HCT116 (cell line): Measurements from ENCODE around the gene ZNF20. TPM values are rescaled to one million over a fixed set of nuclear protein-coding genes. Genes with fewer than 3 reads are reported as not detected.

Source experiments
- ATAC-seq: fragments of 200-7000 bp; cut with Tn5 transposase; 2 replicates; pipeline ENCODE4 v1.9.1; 2020; ENCODE audit warnings: mild to moderate bottlenecking, moderate library complexity
- BruUV-seq: library from RNA; stranded (reverse); fragments of 400-500 nt; replicated peaks from 2 replicates; lab custom pipeline; 2021; lab: Mats Ljungman, UMichigan
- CTCF ChIA-PET: fragments of 300-600 bp; sonication (Branson Sonifier 250); formaldehyde crosslinking; loops from one replicate; lab custom pipeline; 2021; ENCODE audit warnings: antibody characterized with exemption; lab: Charles Lee
- POLR2A ChIA-PET: fragments of 300-600, 350-600 bp; sonication (Branson Sonifier 250); formaldehyde crosslinking; loops from one replicate; lab custom pipeline; 2021; ENCODE audit warnings: antibody characterized with exemption; lab: Charles Lee
- RAD21 ChIA-PET, 2 experiments: fragments of 300-600 bp; sonication (Branson Sonifier 250); formaldehyde crosslinking; loops; one replicate each; lab custom pipeline; 2023; ENCODE audit warnings: low total read pairs in 2 of 2; ENCODE audit not compliant: uncharacterized antibody in 2 of 2, unreplicated experiment in 2 of 2, low non-redundant PET in 1 of 2; lab: Charles Lee
- DNase-seq: peaks from one replicate; pipeline ENCODE4 v3.0.0-alpha.2; 2010; ENCODE audit warnings: low read depth, low spot score
- H2AFZ ChIP-seq: fragments of 200-600 bp; shearing (Covaris generic), sonication (generic); 2 replicates; pipeline ENCODE4 v1.6.1; 2017; ENCODE audit warnings: low read depth, mixed run types, mixed read lengths, antibody characterized with exemption, low read length; ENCODE audit not compliant: poor library complexity, severe bottlenecking
- H3K27ac ChIP-seq: 2 replicates; pipeline ENCODE4 v1.5.1; 2012; ENCODE audit warnings: low read depth, low read length
- H3K27me3 ChIP-seq: fragments of 200-600 bp; sonication (generic); 2 replicates; pipeline ENCODE4 v1.6.1; 2016; ENCODE audit warnings: mixed run types, low read length, mixed read lengths; ENCODE audit not compliant: insufficient read depth
- H3K36me3 ChIP-seq, 2 experiments: fragments of 200-500 bp in 1 of 2; fragments of 200-600 bp in 1 of 2; sonication (Bioruptor generic) in 1 of 2; sonication (generic) in 1 of 2; 2 replicates each; pipeline versions ENCODE4 v1.5.1 to v1.6.1; 2014 to 2016; ENCODE audit warnings: low read length in 2 of 2, inconsistent platforms in 1 of 2, mixed read lengths in 1 of 2, mixed run types in 1 of 2; ENCODE audit not compliant: insufficient read depth in 2 of 2, control insufficient read depth in 1 of 2
- H3K4me1 ChIP-seq, 2 experiments: fragments of 200-600 bp in 1 of 2; sonication (generic) in 1 of 2; 2 replicates each; pipeline versions ENCODE4 v1.5.1 to v1.6.1; 2012 to 2017; ENCODE audit warnings: low read length in 2 of 2, inconsistent platforms in 1 of 2, mild to moderate bottlenecking in 1 of 2, mixed read lengths in 1 of 2, mixed run types in 1 of 2, moderate library complexity in 1 of 2; ENCODE audit not compliant: insufficient read depth in 2 of 2, control insufficient read depth in 1 of 2
- H3K4me2 ChIP-seq: fragments of 200-600 bp; sonication (generic); 2 replicates; pipeline ENCODE4 v1.6.1; 2017; ENCODE audit warnings: mixed run types, low read length, mixed read lengths
- H3K4me3 ChIP-seq, 2 experiments: fragments of 200-600 bp in 1 of 2; sonication (generic) in 1 of 2; replicated peaks in 1 of 2; 2 replicates each; pipeline ENCODE4 v1.5.1; 2011 to 2016; ENCODE audit warnings: low read length in 2 of 2, control low read depth in 1 of 2, low read depth in 1 of 2, mild to moderate bottlenecking in 1 of 2, mixed read lengths in 1 of 2, mixed run types in 1 of 2
- H3K79me2 ChIP-seq: fragments of 200-600 bp; sonication (generic); 2 replicates; pipeline ENCODE4 v1.6.1; 2017; ENCODE audit warnings: mild to moderate bottlenecking, mixed run types, low read length, moderate library complexity, mixed read lengths; ENCODE audit not compliant: insufficient read depth
- H3K9ac ChIP-seq: fragments of 200-600 bp; sonication (generic); 2 replicates; pipeline ENCODE4 v1.6.1; 2016; ENCODE audit warnings: low read length, mixed read lengths
- H3K9me2 ChIP-seq: fragments of 200-600 bp; sonication (generic), shearing (Covaris generic); 2 replicates; pipeline ENCODE4 v1.6.1; 2017; ENCODE audit warnings: mixed run types, mild to moderate bottlenecking, moderate library complexity; ENCODE audit not compliant: insufficient read depth
- H3K9me3 ChIP-seq, 2 experiments: fragments of 200-500 bp in 1 of 2; fragments of 200-600 bp in 1 of 2; sonication (Bioruptor generic) in 1 of 2; sonication (generic) in 1 of 2; 2 replicates each; pipeline ENCODE4 v1.6.1; 2014 to 2017; ENCODE audit warnings: low read length in 2 of 2, mixed read lengths in 2 of 2, inconsistent platforms in 1 of 2, low read depth in 1 of 2, mild to moderate bottlenecking in 1 of 2, mixed run types in 1 of 2, moderate library complexity in 1 of 2; ENCODE audit not compliant: control insufficient read depth in 1 of 2, insufficient read depth in 1 of 2
- H4K20me1 ChIP-seq: fragments of 200-600 bp; sonication (generic), shearing (Covaris generic); 2 replicates; pipeline ENCODE4 v1.6.1; 2017; ENCODE audit warnings: mixed run types, mild to moderate bottlenecking, moderate library complexity; ENCODE audit not compliant: insufficient read depth
- CBX3 ChIP-seq: IDR thresholded peaks from 2 replicates; pipeline ENCODE4 v1.6.1; 2012; ENCODE audit warnings: low read depth
- CEBPB ChIP-seq: IDR thresholded peaks from 2 replicates; pipeline ENCODE4 v1.6.1; 2012; ENCODE audit warnings: low read depth
- ELF1 ChIP-seq: IDR thresholded peaks from 2 replicates; pipeline ENCODE4 v1.6.1; 2012; ENCODE audit warnings: low read depth, borderline replicate concordance
- EZH2phosphoT487 ChIP-seq: fragments of 200-600 bp; IDR thresholded peaks from 2 replicates; pipeline ENCODE4 v1.6.1; 2018; ENCODE audit warnings: antibody characterized with exemption, borderline replicate concordance
- JUND ChIP-seq: IDR thresholded peaks from 2 replicates; pipeline ENCODE4 v1.6.1; 2012
- POLR2A ChIP-seq: IDR thresholded peaks from 2 replicates; pipeline ENCODE4 v1.7.0; 2011; ENCODE audit warnings: borderline replicate concordance; ENCODE audit not compliant: insufficient read depth, insufficient read length; ENCODE audit errors: extremely low read depth
- POLR2AphosphoS5 ChIP-seq: IDR thresholded peaks from 2 replicates; pipeline ENCODE4 v1.6.1; 2011; ENCODE audit warnings: mild to moderate bottlenecking, low read depth, low read length, moderate library complexity
- RAD21 ChIP-seq: IDR thresholded peaks from 2 replicates; pipeline ENCODE4 v1.6.1; 2012; ENCODE audit warnings: low read depth, mild to moderate bottlenecking
- SIN3A ChIP-seq: IDR thresholded peaks from 2 replicates; pipeline ENCODE4 v1.6.1; 2012; ENCODE audit warnings: low read depth
- SP1 ChIP-seq: IDR thresholded peaks from 2 replicates; pipeline ENCODE4 v1.6.1; 2012; ENCODE audit warnings: low read depth
- SRF ChIP-seq: IDR thresholded peaks from 2 replicates; pipeline ENCODE4 v1.6.1; 2012; ENCODE audit warnings: low read depth
- TCF7L2 ChIP-seq: IDR thresholded peaks from 2 replicates; pipeline ENCODE4 v1.7.0; 2011; ENCODE audit warnings: borderline replicate concordance, inconsistent platforms; ENCODE audit not compliant: insufficient read depth, insufficient read length; ENCODE audit errors: extremely low read depth
- intact Hi-C: fragments of 100-400 bp; cut with micrococcal nuclease; formaldehyde crosslinking; loops from 2 replicates; pipeline ENCODE4 v1.10.0; 2022
- total RNA-seq: library from RNA; stranded (reverse); gene quantifications from one replicate; pipeline ENCODE4 v1.2.1, GENCODE V29; 2021; ENCODE audit not compliant: unreplicated experiment
- TF ChIP-seq, protein P1 (sequence below), 3 experiments: fragments of 200-600 bp in 1 of 3; sonication (generic) in 1 of 3; IDR thresholded peaks in 2 of 3; conservative IDR thresholded peaks in 1 of 3; 2 replicates each; pipeline ENCODE4 v1.5.1; 2012 to 2017; ENCODE audit warnings: low read depth in 2 of 3, low read length in 2 of 3, antibody characterized with exemption in 1 of 3, borderline replicate concordance in 1 of 3, control low read depth in 1 of 3, mild to moderate bottlenecking in 1 of 3, mixed read lengths in 1 of 3, mixed run types in 1 of 3, moderate library complexity in 1 of 3; ENCODE audit not compliant: insufficient read depth in 1 of 3
- TF ChIP-seq, protein P2 (sequence below): IDR thresholded peaks from 2 replicates; pipeline ENCODE4 v1.6.1; 2012
- TF ChIP-seq, protein P3 (sequence below): IDR thresholded peaks from 2 replicates; pipeline ENCODE4 v1.6.1; 2011; ENCODE audit warnings: mild to moderate bottlenecking, low read length, moderate library complexity; ENCODE audit not compliant: insufficient replicate concordance; ENCODE audit errors: extremely low read depth
- TF ChIP-seq, protein P4 (sequence below): IDR thresholded peaks from 2 replicates; pipeline ENCODE4 v1.6.1; 2012

ZNF20 gene
- total RNA-seq, 1 experiment from 2014 or later = 1.0 TPM

DNA sequence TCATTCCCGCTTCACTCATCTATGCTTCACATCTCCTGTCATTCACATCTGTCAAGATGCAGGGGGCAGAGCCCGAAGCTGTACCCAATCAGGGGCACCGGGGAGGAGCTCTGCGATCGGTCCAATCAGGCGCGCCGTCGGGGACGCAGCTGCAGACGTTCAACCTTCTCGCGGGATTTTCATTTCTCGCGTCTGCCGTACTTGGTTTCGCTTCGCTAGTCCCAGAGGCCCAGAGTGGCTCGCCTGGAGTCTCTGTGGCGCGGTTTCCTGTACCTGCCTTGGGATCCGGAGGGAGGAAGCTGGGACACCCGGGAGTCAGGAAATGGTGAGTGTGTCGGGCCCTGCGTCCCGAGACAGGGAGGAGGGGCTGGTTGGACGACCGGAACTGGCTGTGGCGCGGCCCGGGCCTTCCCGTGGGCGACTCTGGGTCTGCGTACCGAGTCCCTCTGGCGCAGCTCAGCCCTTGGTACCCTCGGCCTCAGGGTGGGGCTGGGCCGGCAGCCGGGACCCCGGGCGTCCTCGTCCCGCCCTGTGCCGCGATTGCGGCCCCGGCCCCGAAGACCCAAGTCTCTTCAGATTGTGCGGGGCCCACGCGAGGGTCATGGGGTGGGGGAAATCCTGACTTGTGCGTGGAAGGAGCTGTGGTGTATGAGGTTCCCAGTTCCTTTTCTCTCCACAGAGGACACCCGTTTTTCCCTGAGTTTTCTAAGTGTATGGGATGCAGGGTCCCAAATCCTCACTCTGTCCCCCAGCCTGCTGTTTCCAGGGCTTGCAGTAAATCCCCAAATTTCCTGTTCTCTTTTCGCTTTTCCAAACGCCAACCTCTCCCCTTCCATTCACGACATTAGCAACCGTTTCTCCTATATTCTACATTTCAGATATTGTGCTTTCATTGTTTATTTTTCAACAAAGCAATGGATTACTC lies 23.0 kb upstream of the ZNF20 start, which contains the start of gene ZNF136 (continued):
- TF ChIP-seq ELF1 (no peak; the same call in none of the 2 replicates), RAD21 (no peak), CEBPB (no peak), CBX3 (peak; percentile 48), SRF (no peak), EZH2phosphoT487 (no peak)
- TF ChIP-seq, all 23 proteins: peak for 5

DNA sequence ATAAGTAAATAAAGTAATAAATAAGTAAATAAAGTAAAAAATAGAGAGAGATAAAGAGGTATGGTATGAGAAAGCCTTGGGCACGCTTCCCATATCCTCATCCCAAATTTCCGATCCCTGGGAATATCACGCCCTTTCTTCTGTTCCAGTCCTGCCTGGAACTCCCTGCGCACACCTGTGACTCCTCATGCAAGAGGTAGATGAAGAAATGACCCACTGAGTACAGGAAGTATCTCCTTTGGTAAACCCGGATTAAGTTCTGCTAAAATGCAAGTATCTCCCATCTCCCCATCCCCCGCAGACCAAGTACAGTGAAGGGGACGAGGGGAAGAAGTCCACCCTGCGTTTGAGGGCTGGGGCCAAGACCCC lies 22.3 kb upstream of the ZNF20 start:
- Histone ChIP-seq H2AFZ (peak overlapping the region; percentile 94), H3K79me2 (no peaks in the 10 kb centered on the region; the same call in 1 of the 2 replicates), H3K27me3 (no peaks in the 10 kb centered on the region), H3K4me2 (peak overlapping the region; percentile 79), H3K9me2 (no peaks in the 10 kb centered on the region), H3K4me1 (peaks cover 0 to 3% of the 10 kb centered on the region in 2 experiments; a peak in 1 of 4 replicates), H3K36me3 (no peaks in the 10 kb centered on the region), H3K27ac (peak overlapping the region; percentile 64; the same call in 1 of the 2 replicates), H4K20me1 (no peaks in the 10 kb centered on the region), H3K9ac (no peak overlapping the region; the same call in 1 of the 2 replicates), H3K4me3 (peak overlapping the region; percentile 76 to 80), H3K9me3 (peaks cover 5 to 13% of the 10 kb centered on the region in 2 experiments; a peak in 2 of 4 replicates)
- DNase-seq (no peak), ATAC-seq (no peak)
- RAD21 ChIA-PET = no interaction called here
- POLR2A ChIA-PET = no interaction called here
- intact Hi-C loops = loop anchor here (5.0 kb wide), 1 partner anchor 130 kb away; the partner anchor contains the start of gene ZNF44
- CTCF ChIA-PET = no interaction called here
- BruUV-seq = no TSS peak
- TF ChIP-seq ELF1 = no peak
- TF ChIP-seq TCF7L2 = no peak
- no peak for TF ChIP-seq SIN3A
- TF ChIP-seq, protein P1, sequence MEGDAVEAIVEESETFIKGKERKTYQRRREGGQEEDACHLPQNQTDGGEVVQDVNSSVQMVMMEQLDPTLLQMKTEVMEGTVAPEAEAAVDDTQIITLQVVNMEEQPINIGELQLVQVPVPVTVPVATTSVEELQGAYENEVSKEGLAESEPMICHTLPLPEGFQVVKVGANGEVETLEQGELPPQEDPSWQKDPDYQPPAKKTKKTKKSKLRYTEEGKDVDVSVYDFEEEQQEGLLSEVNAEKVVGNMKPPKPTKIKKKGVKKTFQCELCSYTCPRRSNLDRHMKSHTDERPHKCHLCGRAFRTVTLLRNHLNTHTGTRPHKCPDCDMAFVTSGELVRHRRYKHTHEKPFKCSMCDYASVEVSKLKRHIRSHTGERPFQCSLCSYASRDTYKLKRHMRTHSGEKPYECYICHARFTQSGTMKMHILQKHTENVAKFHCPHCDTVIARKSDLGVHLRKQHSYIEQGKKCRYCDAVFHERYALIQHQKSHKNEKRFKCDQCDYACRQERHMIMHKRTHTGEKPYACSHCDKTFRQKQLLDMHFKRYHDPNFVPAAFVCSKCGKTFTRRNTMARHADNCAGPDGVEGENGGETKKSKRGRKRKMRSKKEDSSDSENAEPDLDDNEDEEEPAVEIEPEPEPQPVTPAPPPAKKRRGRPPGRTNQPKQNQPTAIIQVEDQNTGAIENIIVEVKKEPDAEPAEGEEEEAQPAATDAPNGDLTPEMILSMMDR (IDR thresholded peaks at IDR 0.05 in 2 of 3, conservative IDR thresholded peaks at IDR 0.05 in 1 of 3; ENCODE audit: borderline replicate concordance in 1 of 3, insufficient read depth in 1 of 3, low read depth in 2 of 3, low read length in 2 of 3) = no peak
- TF ChIP-seq, protein P2, sequence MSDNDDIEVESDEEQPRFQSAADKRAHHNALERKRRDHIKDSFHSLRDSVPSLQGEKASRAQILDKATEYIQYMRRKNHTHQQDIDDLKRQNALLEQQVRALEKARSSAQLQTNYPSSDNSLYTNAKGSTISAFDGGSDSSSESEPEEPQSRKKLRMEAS = no peak
- TF ChIP-seq, protein P3, sequence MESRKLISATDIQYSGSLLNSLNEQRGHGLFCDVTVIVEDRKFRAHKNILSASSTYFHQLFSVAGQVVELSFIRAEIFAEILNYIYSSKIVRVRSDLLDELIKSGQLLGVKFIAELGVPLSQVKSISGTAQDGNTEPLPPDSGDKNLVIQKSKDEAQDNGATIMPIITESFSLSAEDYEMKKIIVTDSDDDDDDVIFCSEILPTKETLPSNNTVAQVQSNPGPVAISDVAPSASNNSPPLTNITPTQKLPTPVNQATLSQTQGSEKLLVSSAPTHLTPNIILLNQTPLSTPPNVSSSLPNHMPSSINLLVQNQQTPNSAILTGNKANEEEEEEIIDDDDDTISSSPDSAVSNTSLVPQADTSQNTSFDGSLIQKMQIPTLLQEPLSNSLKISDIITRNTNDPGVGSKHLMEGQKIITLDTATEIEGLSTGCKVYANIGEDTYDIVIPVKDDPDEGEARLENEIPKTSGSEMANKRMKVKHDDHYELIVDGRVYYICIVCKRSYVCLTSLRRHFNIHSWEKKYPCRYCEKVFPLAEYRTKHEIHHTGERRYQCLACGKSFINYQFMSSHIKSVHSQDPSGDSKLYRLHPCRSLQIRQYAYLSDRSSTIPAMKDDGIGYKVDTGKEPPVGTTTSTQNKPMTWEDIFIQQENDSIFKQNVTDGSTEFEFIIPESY = no peak
- TF ChIP-seq POLR2AphosphoS5 = no peak
- TF ChIP-seq SP1 = no peak
- TF ChIP-seq EZH2phosphoT487 = no peak
- TF ChIP-seq SRF = no peak
- no peak for TF ChIP-seq POLR2A
- TF ChIP-seq, protein P4, sequence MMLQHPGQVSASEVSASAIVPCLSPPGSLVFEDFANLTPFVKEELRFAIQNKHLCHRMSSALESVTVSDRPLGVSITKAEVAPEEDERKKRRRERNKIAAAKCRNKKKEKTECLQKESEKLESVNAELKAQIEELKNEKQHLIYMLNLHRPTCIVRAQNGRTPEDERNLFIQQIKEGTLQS = no peak
- no peak for TF ChIP-seq RAD21
- no peak for TF ChIP-seq JUND
- TF ChIP-seq, all 23 proteins: peak for 0
